Memory B cell (primary cell): ENCODE data around the gene METTL4.
"Not testable (repeated sequence)": the region's sequence is repeated elsewhere in the genome, so short reads cannot be mapped to it uniquely, and the experiment has no call there.

Source experiments
- ATAC-seq: fragments of 150-1000 bp; cut with Tn5 transposase; 2 replicates; pipeline ENCODE4 v1.10.0; 2021; ENCODE audit warnings: low read depth, mild to moderate bottlenecking, moderate library complexity
- DNase-seq, 2 donors: peaks; one replicate each; pipeline ENCODE4 v3.0.0; 2022; ENCODE audit warnings: low spot score in 2 of 2
- H3K27ac Mint-ChIP-seq: one replicate; pipeline ENCODE4 v1.8.0; 2022; ENCODE audit warnings: mild to moderate bottlenecking, moderate library complexity, mixed read lengths
- H3K27me3 Mint-ChIP-seq: one replicate; pipeline ENCODE4 v1.8.0; 2022; ENCODE audit warnings: mixed read lengths
- H3K36me3 Mint-ChIP-seq: one replicate; pipeline ENCODE4 v1.8.0; 2022; ENCODE audit warnings: mild to moderate bottlenecking, mixed read lengths
- H3K4me1 Mint-ChIP-seq: one replicate; pipeline ENCODE4 v1.8.0; 2022; ENCODE audit warnings: mixed read lengths
- H3K4me3 Mint-ChIP-seq: one replicate; pipeline ENCODE4 v1.8.0; 2022; ENCODE audit warnings: mild to moderate bottlenecking, moderate library complexity, mixed read lengths
- H3K9me3 Mint-ChIP-seq: one replicate; pipeline ENCODE4 v1.8.0; 2022; ENCODE audit warnings: mixed read lengths

METTL4 gene

DNA sequence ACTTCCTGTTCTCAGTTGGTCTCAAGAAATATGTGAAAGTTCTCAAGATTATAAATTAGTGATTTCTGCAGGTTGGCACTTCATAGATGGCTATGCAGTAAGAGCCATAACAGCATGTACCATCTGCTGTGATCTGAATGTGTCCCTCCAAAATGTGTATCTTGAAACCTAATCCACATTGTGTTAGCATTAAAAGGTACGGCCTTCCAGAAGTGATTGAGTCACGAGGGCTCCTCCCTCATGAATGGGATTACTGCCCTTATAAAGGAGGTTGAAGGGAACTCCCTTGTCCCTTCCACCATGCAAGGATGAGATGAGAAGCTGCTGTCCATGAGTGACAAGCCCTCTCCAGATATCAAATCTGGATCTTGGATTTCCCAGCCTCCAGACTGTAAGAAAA lies 45.0 kb downstream of the METTL4 start:
- Mint-ChIP-seq H3K27ac (no peak overlapping the region), H3K4me1 (peaks cover 2% of the 10 kb centered on the region), H3K4me3 (no peak overlapping the region), H3K36me3 (peaks cover 7% of the 10 kb centered on the region), H3K27me3 (no peaks in the 10 kb centered on the region), H3K9me3 (no peaks in the 10 kb centered on the region)
- DNase-seq (no peak), ATAC-seq (no peak)

DNA sequence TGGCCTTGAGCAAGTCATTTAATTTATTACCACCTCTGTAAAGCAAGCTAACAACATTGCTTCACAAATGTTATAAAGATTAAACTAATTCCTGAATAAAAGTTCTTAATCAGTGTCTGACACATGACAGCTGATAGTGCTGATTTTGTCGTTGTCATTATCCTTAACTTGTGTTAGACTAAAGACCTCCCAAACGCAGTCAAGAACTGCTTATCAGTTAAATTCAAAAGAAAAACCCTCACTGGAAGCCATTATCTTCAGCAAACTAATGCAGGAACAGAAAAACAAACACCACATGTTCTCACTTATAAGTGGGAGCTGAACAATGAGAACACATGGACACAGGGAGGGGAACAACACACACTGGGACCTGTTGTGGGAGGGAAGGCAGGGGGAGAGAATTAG lies 46.5 kb downstream of the METTL4 start:
- H3K4me1 Mint-ChIP-seq = not testable (repeated sequence)

DNA sequence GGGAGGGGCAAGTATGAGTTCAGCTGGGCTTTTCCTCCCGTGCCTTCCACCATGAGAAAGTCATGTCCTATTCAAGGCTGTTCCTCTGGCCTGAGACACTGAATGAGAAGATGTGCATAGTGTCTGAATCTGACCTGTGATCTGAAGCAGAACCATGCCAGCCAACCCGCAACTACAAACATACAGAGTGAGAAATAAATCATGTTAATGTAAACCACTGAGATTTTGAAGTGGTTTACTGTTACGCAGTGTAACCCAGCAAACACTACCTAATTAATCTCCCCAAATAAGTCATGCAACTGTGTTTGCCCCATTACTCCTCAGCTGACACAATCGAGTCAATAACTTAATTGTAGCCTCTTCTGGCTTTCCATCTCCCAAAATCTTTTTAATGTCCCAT lies 49.2 kb downstream of the METTL4 start:
- H3K27ac Mint-ChIP-seq = no peak overlapping the region
- H3K36me3 Mint-ChIP-seq = peaks cover 7% of the 10 kb centered on the region
- ATAC-seq (no peak), DNase-seq (no peak)
- no peaks in the 10 kb centered on the region for H3K27me3 Mint-ChIP-seq
- H3K4me3 Mint-ChIP-seq = no peak overlapping the region
- H3K9me3 Mint-ChIP-seq = no peaks in the 10 kb centered on the region
- H3K4me1 Mint-ChIP-seq = no peaks in the 10 kb centered on the region

More for the DNA sequence above, 46.5 kb downstream of the METTL4 start:
- not testable (repeated sequence) for H3K27me3 Mint-ChIP-seq, H3K4me3 Mint-ChIP-seq, H3K27ac Mint-ChIP-seq, H3K9me3 Mint-ChIP-seq, DNase-seq, H3K36me3 Mint-ChIP-seq, ATAC-seq

DNA sequence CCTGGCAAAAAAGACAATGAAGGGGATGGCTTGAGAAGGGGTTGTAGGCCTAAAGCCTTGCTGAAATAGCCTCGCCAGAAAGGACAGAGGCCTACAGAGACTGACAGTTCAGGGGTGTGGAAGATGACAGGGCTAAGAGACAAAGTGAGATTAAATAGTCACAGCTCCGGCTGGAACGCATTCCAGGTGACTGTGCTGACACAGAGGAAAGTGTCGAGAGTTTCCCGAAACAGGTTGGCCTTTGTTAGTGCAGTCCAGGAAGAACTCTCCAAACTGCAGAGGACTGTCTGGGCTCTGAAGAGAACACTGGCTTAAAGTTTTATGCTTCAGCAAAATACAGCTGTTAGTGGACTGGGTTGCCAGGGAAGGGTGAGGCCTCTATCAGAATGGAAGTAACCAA lies 52.8 kb downstream of the METTL4 start:
- Mint-ChIP-seq H3K27ac (no peak overlapping the region), H3K4me3 (no peak overlapping the region), H3K9me3 (peaks cover 6% of the 10 kb centered on the region), H3K36me3 (peaks cover 10% of the 10 kb centered on the region), H3K4me1 (peaks cover 13% of the 10 kb centered on the region), H3K27me3 (no peaks in the 10 kb centered on the region)
- ATAC-seq (no peak), DNase-seq (no peak)

DNA sequence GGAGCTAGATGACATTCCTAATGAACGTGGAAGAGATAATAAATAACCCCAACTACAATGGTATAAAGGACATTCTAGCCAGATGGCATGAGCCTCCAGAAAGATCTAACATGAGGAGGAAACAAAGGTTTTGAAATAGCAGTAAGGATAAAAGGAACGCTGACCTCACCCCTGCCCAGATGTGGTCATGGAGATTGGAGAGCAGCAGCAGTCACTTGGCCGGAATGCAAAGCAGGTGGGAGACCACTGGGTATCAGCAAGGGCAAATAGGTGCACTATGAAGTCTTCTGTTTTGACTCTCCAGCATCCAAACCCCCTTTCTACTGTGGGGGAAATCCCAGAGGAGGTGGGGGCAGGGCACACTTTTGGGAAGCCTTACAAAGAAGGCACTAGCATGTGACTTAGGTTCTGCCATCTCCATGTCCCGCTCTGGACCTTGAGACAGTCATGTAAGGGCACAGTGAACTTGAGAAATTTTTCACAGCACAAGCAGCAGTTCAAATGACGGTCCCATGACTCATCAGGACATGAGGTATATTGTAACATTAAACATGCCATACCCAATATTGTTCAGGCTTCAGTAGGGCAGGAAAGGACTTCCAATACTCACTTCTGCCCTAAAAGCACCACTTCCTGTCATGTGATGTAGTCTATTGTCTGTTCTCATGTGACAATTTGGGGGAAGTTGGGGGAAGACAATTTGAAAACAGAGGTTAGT lies 55.2 kb downstream of the METTL4 start:
- H3K9me3 Mint-ChIP-seq = peaks cover 6% of the 10 kb centered on the region
- H3K36me3 Mint-ChIP-seq = peaks cover 8% of the 10 kb centered on the region
- no peak overlapping the region for H3K4me3 Mint-ChIP-seq
- no peak for DNase-seq
- peak overlapping the region; percentile 41 for H3K27ac Mint-ChIP-seq
- H3K4me1 Mint-ChIP-seq = peaks cover 13% of the 10 kb centered on the region
- H3K27me3 Mint-ChIP-seq = no peaks in the 10 kb centered on the region
- ATAC-seq = peak; percentile 77

DNA sequence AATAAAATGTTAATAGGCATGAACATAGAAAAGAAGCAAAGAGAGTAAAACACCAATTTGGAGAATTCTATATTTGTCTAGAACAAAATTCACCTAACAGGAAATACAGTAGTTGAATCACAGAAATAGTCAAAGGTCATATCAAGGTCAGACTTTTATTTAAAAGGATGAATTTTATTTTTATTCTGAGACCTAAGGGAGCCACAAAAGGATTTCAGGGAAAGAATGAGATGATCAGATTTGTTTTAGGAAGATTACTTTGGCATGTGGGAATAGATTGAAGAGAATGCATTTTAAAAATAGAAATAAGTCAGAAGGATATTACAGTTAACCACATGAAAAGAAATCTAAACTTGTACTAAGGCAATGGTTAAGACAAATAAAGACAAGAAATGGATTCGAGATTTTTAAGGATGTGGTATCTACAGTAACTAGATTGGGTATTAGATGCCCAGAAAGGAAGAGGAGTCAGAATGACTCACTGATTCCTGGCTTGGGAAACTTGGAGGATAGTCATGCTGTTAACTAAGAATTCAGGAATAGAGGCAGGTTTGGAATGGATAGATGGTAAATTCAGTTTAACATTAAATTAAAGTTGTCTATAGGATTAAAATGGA lies 56.0 kb downstream of the METTL4 start:
- Mint-ChIP-seq H3K9me3 (peaks cover 6% of the 10 kb centered on the region), H3K4me1 (peaks cover 13% of the 10 kb centered on the region), H3K4me3 (no peak overlapping the region), H3K27me3 (no peaks in the 10 kb centered on the region), H3K27ac (peak overlapping the region; percentile 41), H3K36me3 (peaks cover 8% of the 10 kb centered on the region)
- ATAC-seq (no peak), DNase-seq (no peak)

DNA sequence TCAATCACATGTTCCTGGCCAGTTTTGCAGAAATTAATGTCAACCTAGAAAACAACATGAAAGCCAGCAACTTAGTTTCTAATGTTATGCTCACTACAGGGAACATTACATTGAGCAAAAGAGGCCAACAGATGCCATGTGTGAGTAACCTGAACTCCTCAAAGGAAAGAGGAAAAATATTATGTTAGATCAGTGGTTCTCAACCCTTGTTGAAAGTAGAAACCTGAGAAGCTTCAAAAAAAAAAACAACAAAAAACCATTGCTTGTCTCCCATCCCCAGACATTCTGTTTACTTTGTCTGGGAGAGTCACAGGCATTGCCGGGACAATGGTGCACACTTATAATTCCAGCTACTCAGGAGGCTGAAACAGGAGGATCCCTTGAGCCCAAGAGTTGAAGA lies 57.7 kb downstream of the METTL4 start:
- H3K36me3 Mint-ChIP-seq = peaks cover 8% of the 10 kb centered on the region
- H3K27ac Mint-ChIP-seq = no peak overlapping the region
- H3K4me1 Mint-ChIP-seq = peaks cover 13% of the 10 kb centered on the region
- no peak for DNase-seq
- H3K27me3 Mint-ChIP-seq = no peaks in the 10 kb centered on the region
- H3K4me3 Mint-ChIP-seq = no peak overlapping the region
- H3K9me3 Mint-ChIP-seq = peaks cover 6% of the 10 kb centered on the region
- no peak for ATAC-seq

DNA sequence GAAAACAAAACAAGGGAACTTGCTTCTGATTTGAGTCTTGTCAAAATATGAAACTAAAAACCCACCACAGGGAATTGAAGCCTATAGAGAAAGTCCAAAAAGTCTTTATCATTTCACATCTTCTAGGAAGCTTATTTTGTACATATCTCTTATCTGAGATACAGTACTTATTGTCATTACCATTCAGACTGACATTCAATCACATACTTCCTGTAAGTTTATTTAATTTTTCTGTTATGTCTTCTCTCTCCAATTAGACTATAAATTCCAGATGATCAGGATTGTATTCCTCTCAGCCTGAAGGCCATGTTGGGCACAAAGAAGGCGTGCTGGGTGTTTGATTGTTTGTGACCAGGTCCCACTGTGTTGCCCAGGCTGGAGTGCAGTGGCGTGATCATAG lies 59.2 kb downstream of the METTL4 start:
- Mint-ChIP-seq H3K27me3 (no peaks in the 10 kb centered on the region), H3K4me1 (peaks cover 13% of the 10 kb centered on the region), H3K27ac (no peak overlapping the region), H3K4me3 (no peak overlapping the region), H3K9me3 (peaks cover 6% of the 10 kb centered on the region), H3K36me3 (peaks cover 3% of the 10 kb centered on the region)
- no peak for ATAC-seq
- no peak for DNase-seq

DNA sequence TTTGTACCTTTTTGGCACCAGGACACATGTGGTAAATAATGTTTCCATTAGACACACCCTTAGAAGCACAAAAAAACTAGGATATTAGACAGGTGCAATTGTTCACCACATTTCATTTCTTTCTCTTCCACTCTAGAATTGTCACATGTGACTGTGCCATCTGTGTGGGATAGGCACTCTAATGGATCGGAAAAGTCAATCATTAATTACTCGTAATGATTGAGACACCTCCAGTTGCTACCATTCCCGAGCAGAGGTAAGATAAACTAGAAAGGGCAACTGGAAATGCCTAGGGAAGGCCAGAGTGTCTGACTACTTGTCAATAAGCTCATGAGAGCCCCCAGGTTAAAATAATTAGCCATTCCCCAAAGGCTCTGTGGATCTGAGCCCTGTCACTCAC lies 59.9 kb downstream of the METTL4 start:
- peaks cover 6% of the 10 kb centered on the region for H3K9me3 Mint-ChIP-seq
- no peak for DNase-seq
- peaks cover 5% of the 10 kb centered on the region for H3K36me3 Mint-ChIP-seq
- ATAC-seq = no peak
- H3K27me3 Mint-ChIP-seq = no peaks in the 10 kb centered on the region
- no peak overlapping the region for H3K27ac Mint-ChIP-seq
- no peak overlapping the region for H3K4me3 Mint-ChIP-seq
- peaks cover 11% of the 10 kb centered on the region for H3K4me1 Mint-ChIP-seq

DNA sequence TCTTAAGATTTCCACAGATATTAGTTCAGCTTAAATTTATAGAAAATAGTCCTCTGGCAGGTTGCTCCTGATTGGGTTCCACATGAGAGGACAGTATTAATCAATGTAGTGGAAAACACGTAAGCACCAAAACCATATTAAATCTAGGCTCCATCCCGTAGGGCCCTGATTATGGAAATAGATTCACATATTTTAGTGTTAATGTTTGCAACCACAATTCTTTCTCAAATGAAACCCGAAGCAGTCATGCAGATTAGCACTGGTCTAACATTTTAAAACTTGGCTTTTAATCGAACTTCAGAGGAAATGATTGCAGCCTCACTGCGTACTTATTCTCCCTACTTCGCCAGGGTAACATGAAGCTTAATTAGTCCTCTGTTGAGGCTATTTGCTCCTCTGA lies 60.9 kb downstream of the METTL4 start:
- Mint-ChIP-seq H3K27me3 (no peaks in the 10 kb centered on the region), H3K4me3 (no peak overlapping the region), H3K4me1 (peaks cover 3% of the 10 kb centered on the region), H3K27ac (no peak overlapping the region), H3K9me3 (peaks cover 2% of the 10 kb centered on the region), H3K36me3 (peaks cover 2% of the 10 kb centered on the region)
- ATAC-seq (no peak), DNase-seq (no peak)

DNA sequence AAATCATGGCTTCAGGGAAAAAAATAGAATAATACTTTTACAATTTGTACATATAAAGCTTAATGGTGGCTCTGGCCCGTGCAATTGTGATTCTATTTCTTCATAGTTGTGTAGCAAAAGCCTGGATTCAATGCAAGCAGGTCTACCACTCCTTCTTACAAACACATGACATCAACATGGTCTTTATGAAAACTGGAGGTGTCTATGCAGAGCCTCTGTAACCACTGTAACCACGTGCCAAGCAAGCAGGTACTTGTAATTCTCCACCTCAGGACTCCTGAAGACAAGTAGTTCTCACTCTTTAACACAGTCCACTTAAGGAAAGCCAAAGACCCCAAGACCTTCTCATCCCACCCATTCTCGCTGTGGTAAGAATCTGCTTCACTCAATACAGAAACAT lies 62.6 kb downstream of the METTL4 start:
- no peaks in the 10 kb centered on the region for H3K27me3 Mint-ChIP-seq
- DNase-seq = no peak
- H3K4me3 Mint-ChIP-seq = no peak overlapping the region
- no peak for ATAC-seq
- no peaks in the 10 kb centered on the region for H3K4me1 Mint-ChIP-seq
- peaks cover 2% of the 10 kb centered on the region for H3K36me3 Mint-ChIP-seq
- H3K9me3 Mint-ChIP-seq = no peaks in the 10 kb centered on the region
- no peak overlapping the region for H3K27ac Mint-ChIP-seq

DNA sequence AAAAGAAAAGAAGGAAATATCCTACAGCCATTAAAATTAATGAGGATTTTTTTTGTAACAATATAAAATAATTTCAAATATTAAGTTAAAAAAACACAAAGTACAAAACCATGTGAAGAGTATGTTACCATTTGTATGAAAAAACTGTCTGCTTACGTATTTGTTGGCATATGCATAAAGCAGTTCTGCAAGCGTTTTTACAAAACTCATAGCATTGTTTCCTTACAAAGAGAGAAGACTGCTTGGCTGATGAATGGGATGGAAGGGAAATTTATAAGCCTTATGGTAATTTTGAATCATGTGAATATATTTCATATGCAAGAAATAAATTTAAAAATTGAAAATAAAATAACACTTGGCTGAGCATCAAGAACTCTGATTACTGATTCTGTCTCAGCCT lies 63.1 kb downstream of the METTL4 start:
- H3K27ac Mint-ChIP-seq = no peak overlapping the region
- no peaks in the 10 kb centered on the region for H3K9me3 Mint-ChIP-seq
- no peaks in the 10 kb centered on the region for H3K4me1 Mint-ChIP-seq
- DNase-seq (no peak), ATAC-seq (no peak)
- H3K36me3 Mint-ChIP-seq = peaks cover 2% of the 10 kb centered on the region
- H3K27me3 Mint-ChIP-seq = no peaks in the 10 kb centered on the region
- no peak overlapping the region for H3K4me3 Mint-ChIP-seq

DNA sequence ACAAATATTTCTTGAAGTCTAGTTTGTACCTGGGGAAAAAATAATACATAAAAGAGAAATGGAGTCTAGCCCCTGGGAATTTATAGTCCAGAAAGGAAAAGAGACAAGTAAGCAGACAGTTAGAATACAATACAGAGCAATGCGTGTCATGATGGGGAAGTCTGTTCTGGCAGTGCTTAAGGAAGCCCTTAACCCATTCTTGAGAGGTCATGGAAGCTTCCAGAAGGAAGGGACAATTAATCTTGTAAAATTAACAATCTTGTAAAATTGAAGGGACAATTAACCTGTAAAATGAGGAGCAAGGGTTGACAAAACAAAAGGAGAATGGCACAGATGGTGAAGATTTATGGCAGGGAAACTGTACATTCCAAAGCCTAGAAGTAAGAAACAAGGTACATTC lies 66.7 kb downstream of the METTL4 start:
- H3K9me3 Mint-ChIP-seq = no peaks in the 10 kb centered on the region
- H3K27ac Mint-ChIP-seq = no peak overlapping the region
- ATAC-seq = no peak
- DNase-seq = no peak
- no peaks in the 10 kb centered on the region for H3K27me3 Mint-ChIP-seq
- H3K36me3 Mint-ChIP-seq = peaks cover 4% of the 10 kb centered on the region
- peaks cover 3% of the 10 kb centered on the region for H3K4me1 Mint-ChIP-seq
- no peak overlapping the region for H3K4me3 Mint-ChIP-seq

DNA sequence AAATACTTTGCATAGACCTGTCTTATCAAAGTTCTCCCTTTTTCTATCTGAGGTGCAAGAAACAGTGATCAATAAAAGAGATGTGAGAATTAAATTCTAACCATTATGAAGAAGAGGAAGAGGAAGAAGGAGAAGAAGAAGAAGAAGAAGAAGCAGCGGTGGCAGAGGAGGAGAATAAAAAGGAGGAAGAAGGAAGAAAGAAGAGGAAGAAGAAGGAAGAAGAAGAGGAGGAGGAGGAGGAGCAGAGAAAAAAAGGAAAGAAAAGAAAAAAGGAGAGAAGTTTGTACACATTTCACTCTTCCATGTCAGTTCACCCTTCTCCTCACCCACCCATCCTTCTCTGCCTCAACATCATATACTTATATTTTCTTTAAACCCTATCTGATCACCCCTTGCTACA lies 68.4 kb downstream of the METTL4 start:
- Mint-ChIP-seq H3K36me3 (peaks cover 4% of the 10 kb centered on the region), H3K27ac (no peak overlapping the region), H3K9me3 (no peaks in the 10 kb centered on the region), H3K4me1 (peaks cover 3% of the 10 kb centered on the region), H3K4me3 (no peak overlapping the region), H3K27me3 (peaks cover 1% of the 10 kb centered on the region)
- DNase-seq (no peak), ATAC-seq (no peak)

DNA sequence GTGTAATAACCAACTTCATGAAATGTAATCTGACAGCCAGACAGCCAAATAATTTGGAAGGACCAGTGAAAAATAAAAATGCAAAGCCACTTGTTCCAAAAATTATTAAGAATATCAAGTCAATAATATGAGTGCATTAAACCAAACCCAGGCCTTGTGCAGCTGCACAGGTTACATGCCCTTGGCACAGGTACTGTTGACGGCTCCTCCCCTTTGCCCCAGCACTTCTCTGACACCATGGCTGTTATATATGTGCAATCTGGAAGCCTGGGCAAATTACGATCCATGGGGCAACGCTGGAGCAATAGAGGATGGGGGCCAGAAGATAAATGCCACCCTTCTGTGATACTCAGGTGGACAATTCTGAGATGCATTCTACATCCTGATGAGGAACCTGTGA lies 68.9 kb downstream of the METTL4 start:
- Mint-ChIP-seq H3K27ac (no peak overlapping the region), H3K27me3 (peaks cover 1% of the 10 kb centered on the region), H3K9me3 (no peaks in the 10 kb centered on the region), H3K36me3 (peaks cover 4% of the 10 kb centered on the region), H3K4me1 (peaks cover 3% of the 10 kb centered on the region), H3K4me3 (no peak overlapping the region)
- DNase-seq (no peak), ATAC-seq (no peak)
